GM10248 (cell line): ENCODE measurements around the gene RNF5.
A peak's percentile ranks its signal among the peaks of the same experiment; 100 is the strongest.

Experiments
- CTCF ChIA-PET: fragments of 300-600 bp; sonication (Branson Sonifier 250); formaldehyde crosslinking; extraction: SDS; loops from one replicate; lab custom pipeline; 2021; ENCODE audit warnings: antibody characterized with exemption; lab: Yijun Ruan, JAX
- POLR2A ChIA-PET: fragments of 350-650 bp; sonication (Branson Sonifier 250); formaldehyde crosslinking; extraction: SDS; loops from one replicate; lab custom pipeline; 2020; ENCODE audit warnings: antibody characterized with exemption; lab: Yijun Ruan, JAX
- DNase-seq: peaks from one replicate; pipeline ENCODE4 v3.0.0; 2012; ENCODE audit errors: extremely low spot score
- TF ChIP-seq, protein P1 (sequence below): IDR thresholded peaks from 2 replicates; pipeline ENCODE4 v1.5.1; 2012; ENCODE audit warnings: mild to moderate bottlenecking, low read depth; ENCODE audit errors: extremely low read depth, missing control alignments, control extremely low read depth

RNF5 gene, protein sequence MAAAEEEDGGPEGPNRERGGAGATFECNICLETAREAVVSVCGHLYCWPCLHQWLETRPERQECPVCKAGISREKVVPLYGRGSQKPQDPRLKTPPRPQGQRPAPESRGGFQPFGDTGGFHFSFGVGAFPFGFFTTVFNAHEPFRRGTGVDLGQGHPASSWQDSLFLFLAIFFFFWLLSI

DNA sequence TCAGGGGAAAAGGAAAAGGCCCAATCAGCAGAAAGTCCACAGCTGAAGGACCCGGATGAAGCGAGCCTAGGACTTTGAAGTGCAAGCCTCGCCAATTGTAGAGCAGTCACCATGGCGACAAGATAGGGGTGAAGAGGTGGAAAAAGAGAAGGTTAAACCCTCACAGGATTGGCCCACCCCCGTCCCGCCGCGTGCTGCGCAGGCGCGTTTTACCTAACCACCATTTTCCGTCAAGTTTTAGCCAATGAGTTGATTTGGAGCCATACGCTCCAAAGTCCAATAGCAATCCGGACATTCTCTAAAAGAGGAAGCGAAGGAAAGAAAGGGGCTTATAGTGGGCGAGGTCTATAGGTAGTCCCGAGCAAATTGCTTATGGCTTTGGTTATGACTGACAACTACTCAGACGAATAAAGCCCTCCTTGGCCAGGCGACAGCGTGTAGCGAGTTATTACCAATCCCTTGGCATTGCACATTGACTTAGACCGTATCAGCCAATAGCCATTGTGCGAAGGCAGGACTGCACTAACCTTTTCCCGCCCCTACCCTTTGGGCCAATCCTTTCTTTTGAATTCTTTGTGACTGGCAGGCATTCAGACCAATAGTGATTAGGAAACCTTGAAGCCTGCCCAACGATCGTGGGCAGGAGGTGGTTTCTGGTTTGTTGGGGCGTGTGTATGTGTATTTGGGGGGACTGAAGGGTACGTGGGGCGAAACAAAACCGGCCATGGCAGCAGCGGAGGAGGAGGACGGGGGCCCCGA, at the start of gene RNF5:
RNF5 (plus strand) TSS at position 618 of the 759 bp plus-strand sequence; CDS start at position 725, 107 bp downstream.
- peak; percentile 94 for DNase-seq
- ChIA-PET CTCF (interaction anchor here (1.1 to 1.7 kb wide), 2 partner anchors 12 to 18 kb away, joined by 3 to 4 read pairs; partner anchors contain the start of gene PBX2), POLR2A (interaction anchor here (0.6 to 1.7 kb wide), 3 partner anchors 12 to 48 kb away, joined by 3 to 5 read pairs (median 3); partner anchors contain the start of genes FKBPL, GPSM3 and PBX2)
- TF ChIP-seq, protein P1, sequence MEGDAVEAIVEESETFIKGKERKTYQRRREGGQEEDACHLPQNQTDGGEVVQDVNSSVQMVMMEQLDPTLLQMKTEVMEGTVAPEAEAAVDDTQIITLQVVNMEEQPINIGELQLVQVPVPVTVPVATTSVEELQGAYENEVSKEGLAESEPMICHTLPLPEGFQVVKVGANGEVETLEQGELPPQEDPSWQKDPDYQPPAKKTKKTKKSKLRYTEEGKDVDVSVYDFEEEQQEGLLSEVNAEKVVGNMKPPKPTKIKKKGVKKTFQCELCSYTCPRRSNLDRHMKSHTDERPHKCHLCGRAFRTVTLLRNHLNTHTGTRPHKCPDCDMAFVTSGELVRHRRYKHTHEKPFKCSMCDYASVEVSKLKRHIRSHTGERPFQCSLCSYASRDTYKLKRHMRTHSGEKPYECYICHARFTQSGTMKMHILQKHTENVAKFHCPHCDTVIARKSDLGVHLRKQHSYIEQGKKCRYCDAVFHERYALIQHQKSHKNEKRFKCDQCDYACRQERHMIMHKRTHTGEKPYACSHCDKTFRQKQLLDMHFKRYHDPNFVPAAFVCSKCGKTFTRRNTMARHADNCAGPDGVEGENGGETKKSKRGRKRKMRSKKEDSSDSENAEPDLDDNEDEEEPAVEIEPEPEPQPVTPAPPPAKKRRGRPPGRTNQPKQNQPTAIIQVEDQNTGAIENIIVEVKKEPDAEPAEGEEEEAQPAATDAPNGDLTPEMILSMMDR = no peak

DNA sequence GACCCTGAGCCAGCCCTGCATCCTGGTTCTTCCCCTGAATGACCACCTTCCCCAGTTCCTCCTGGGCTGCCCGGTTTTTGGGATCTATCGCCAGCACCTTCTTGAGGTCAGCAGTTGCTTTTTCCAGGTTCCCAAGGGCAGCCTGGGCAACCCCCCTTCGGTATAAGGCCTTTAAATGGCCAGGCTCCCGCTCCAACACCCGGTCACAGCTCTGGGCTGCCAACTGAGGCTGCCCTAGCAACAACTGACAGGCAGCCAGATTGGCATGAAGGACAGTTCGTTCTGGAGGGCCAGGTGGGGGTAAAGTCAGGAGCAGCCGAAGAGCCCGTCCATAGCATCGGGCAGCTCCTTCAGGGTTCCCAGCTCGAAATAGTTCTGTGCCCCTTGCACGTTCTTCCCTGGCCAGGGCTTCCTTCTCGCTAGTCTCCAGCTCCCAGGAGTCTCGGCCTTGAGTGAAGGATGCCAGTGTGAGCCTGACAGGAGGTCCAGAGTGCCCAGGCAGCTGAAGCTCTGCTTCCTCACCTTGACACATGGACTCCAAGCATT, 49.4 kb upstream of the RNF5 start:
- TF ChIP-seq, protein P1 = no peak
- ChIA-PET POLR2A (interaction anchor here (0.6 to 0.8 kb wide), 2 partner anchors 10 to 67 kb away, joined by 7 to 8 read pairs; no protein-coding TSS in a partner anchor), CTCF (interaction anchor here (0.9 to 5.9 kb wide), 5 partner anchors 12 to 81 kb away, joined by 3 to 64 read pairs (median 4); no protein-coding TSS in a partner anchor)
- no peak for DNase-seq

DNA sequence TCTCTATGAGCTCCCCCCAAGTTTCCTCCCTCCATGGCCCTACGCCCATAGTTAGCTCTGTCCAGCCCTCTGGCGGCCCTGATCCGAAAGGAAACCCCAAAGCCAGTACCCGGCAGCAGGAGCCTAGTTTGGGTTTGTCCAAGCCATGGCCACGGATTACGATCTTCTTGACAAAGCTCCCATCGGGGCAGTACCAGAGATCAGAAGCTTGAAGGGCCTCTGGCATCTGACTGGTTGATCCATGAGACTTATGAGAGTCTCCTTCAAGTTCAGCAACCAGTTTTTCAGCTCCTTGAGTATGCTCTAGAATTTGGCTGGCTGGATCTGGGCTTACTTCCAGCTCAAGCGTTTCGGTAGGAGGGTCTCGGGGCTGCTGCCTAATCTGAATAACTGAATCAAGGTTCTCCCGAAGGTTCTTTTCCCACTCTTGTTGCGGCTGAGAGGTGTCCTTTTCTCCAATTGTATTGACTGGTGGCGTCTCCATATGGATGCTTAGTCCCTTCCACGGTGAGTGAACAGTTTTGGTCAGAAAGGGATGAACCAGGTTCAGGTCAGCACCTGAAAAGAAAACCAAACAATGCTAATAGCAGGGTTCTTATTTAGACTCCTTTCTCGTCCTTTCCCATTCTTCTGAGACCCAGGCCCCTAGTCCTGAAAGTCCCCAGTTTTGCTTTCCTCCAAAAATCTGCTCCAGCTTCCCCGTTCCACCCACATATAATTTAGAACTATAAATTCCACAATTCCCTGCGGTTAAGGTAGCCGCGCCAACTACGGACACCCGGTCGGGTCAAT, 48.7 kb upstream of the RNF5 start:
- no peak for DNase-seq
- ChIA-PET POLR2A (interaction anchor here (0.6 to 1.0 kb wide), 2 partner anchors 48 to 588 kb away, joined by 3 read pairs; partner anchors contain the start of gene DDX39B), CTCF (interaction anchor here (1.0 to 5.9 kb wide), 5 partner anchors 13 to 66 kb away, joined by 3 to 64 read pairs (median 4); partner anchors contain the start of gene GPSM3)
- TF ChIP-seq, protein P1 = no peak

DNA sequence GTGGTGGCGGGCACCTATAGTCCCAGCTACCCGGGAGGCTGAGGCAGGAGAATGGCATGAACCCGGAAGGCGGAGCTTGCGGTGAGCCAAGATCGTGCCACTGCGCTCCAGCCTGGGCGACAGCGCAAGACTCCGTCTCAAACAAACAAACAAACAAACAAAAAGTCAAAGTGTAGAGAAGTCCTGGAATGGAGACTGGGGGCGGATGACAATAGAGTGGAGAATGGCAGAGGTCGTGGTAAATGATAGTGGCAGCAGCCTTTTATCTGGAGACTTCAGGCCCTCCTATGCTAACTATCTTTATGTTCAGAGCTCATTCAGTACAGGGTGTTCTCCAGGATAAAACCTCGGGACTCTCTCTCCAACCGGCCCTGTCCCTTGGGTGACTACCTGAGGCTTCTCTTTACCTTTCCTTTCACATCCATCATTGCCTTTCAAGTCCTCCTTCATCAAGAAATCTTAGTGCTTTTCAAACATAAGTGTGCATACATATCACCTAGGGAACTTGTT, 46.7 kb upstream of the RNF5 start:
- ChIA-PET CTCF (interaction anchor here (1.2 to 5.9 kb wide), 4 partner anchors 10 to 33 kb away, joined by 3 to 64 read pairs (median 4); partner anchors contain the start of gene EGFL8), POLR2A (no interaction called here)
- TF ChIP-seq, protein P1 = no peak
- no peak for DNase-seq

DNA sequence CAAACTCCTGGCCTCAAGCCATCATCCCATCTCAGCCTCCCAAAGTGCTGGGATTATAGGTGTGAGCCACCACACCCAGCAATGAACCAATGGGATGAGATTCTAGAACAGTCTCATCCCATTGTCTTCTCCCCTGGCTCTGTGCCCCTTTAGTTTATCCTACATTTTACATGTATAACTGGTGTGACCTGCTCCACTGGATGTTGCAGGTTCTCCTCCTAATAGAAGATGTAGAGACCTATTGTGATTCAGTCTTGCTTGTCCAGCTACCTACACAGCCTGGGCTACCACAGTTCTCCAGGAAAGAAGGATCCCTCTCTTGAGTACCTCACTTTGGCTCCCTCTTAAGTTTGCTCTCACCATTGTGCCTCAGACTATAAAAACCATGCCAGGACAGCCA, 46.1 kb upstream of the RNF5 start:
- ChIA-PET POLR2A (no interaction called here), CTCF (interaction anchor here (1.3 to 5.9 kb wide), 3 partner anchors 10 to 15 kb away, joined by 3 to 64 read pairs (median 3); no protein-coding TSS in a partner anchor)
- TF ChIP-seq, protein P1 = no peak
- DNase-seq = no peak
